ENCODE data around the gene PRXL2A.

Gene PRXL2A

DNA sequence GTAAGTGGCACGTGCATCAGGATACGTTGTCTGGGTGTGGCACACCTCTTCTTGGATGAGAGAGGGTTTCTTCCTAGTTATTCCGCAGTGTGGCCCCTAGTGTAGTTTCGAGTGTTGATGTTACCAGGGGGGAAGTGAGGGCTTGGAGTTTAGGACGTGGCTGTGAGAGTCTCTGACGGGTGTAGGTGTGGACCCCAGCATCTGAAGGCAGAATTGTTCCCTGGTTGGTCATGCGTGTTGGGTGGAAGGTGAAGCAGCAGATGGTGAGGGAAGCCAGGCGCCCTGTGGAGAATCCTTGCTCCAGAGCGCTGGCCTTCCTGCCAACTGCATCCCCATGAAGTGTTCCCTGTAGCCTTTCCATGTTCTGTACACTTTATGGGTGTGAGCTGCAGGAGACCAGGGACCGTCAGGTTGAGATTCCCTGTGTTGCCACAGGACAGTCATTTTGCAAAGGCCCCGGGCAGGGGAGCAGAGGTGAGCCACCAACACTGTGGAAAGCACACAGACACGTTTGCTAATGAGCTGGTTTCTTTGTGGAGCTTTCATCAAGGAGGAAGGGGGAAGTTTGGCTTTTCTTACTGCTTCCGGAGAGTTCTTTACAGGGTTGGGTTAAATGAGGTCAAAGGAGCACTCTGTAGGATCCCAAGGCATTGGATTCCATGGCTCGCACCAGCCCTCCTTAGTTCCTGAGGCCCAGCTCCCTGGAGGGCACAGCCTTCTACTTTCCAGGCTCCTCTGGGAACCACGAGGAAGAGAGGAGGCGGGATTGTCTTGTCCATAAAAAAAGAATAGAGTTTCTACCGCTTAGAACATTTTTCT lies 77.8 kb downstream of the PRXL2A start:
- in situ Hi-C loops (cut with HindIII; ENCODE audit: low pct_ligation_motif_present, low pct_unique_long_range_greater_than_20kb, low sequenced_read_pairs): no loop called here

More for the DNA sequence above, 77.8 kb downstream of the PRXL2A start:
- no peak for DNase-seq
